ENCODE measurements around the gene IL6R.

The IL6R gene

DNA sequence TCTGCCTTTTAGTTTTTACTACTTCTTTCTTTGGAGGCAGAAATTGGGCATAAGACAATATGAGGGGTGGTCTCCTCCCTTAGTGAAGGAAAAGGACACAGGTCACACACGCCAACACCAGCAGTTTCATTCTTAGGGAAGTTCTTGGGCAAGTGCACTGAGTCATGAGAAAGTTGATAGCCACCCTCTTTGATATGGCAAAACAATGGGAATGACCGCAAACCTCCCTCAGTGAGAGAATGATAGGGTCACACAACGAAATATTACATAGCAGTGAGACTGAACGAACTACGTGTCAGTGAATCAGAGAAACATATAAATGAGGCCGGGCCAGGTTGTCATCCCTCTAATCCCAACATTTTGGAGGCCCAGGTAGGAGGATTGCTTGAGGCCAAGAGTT is 20.0 kb downstream of the IL6R start:
- DNase-seq (ENCODE audit: low read depth, low spot score): no peak

GRCh38 chr1:154427173-154428139 is 22.3 kb downstream of the IL6R start:
- no peak for DNase-seq (ENCODE audit: low read depth, low spot score)

GRCh38 chr1:154429118-154429517 is 24.0 kb downstream of the IL6R start:
- DNase-seq (ENCODE audit: low read depth, low spot score): no peak

- DNase-seq (ENCODE audit: low read depth, low spot score): no peak
These were observed 24.9 kb downstream of the IL6R start for GRCh38 chr1:154429841-154430611.

DNA sequence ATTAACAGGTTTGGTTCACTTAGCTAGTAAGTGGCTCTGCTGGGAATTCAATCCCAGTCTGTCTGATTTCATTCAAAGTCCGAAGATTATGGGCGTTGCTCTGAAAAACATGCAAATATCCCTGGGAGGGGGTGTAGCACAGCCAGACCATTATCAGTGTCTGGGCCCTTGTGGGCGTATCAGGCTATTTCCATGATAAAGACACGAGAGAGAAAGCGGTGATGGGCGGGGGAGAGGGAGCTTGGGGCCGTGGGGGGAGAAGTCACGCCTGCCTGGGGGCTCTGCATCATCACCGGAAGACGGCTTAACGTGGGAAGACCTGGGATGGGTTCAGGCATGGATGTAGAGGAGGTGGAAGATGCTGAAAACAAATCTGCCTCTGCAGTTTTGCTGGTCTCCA is 25.8 kb downstream of the IL6R start:
- peak; percentile 31 for DNase-seq (ENCODE audit: low read depth, low spot score)

GRCh38 chr1:154431586-154432373 is 26.6 kb downstream of the IL6R start:
- peak; percentile 89 for DNase-seq (ENCODE audit: low read depth, low spot score)

DNA sequence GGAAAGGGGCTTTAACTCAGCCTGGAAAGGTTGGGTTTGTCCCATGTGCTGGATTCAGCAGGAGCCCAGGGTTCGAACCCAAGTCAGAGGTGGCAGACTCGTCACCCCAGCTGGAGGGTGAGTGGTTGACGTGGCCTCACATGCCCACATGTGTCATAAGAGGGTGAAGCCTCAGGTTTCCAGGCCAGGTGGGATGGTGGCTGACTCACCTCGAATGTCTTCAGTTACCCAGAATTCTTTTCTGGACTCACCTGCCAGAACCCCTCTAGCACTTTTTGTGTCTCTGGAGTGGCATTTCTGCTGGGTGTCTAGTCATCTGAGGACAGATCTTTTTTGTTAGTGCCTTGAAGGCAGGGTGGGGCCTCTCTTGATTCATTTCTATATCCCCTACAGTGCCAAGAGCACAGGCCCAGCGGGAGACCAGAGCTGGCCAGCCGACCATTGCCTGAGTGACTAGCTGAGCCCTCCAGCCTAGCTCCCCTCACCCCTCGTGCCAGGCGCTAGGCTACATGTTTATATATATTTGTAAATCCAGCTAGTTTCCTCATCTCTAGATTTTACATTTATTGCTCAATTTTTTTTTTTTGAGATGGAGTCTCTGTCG is 28.1 kb downstream of the IL6R start:
- no peak for DNase-seq (ENCODE audit: low read depth, low spot score)

DNA sequence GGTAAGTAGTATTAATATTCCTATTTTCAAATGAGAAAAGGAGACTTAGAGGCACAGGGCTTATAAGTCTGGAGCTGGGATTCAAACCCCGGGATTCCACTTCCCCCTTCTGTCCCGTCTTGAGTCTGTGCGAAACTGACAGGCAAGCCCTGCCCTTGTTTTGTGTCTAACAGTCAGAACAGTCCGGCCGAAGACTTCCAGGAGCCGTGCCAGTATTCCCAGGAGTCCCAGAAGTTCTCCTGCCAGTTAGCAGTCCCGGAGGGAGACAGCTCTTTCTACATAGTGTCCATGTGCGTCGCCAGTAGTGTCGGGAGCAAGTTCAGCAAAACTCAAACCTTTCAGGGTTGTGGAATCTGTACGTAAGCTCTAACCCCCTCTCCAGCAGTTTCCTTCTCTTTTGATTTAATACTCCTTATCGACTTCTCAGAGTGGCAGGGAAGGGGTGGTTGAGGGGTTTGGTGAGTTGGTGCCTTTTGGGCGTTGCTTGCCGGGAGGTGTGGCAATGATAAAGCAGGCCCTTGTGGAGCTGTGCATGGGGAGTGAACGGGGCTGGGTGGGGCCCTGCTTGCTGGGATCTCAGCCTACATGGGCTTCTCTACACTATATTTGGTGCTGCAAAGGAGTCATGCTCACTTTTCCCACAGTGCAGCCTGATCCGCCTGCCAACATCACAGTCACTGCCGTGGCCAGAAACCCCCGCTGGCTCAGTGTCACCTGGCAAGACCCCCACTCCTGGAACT is 29.4 kb downstream of the IL6R start:
- peak; percentile 60 for DNase-seq (ENCODE audit: low read depth, low spot score)

- DNase-seq (ENCODE audit: low read depth, low spot score): no peak
These were observed 30.6 kb downstream of the IL6R start for GRCh38 chr1:154435599-154436200.

GRCh38 chr1:154436433-154436832 is 31.3 kb downstream of the IL6R start:
- no peak for DNase-seq (ENCODE audit: low read depth, low spot score)

DNA sequence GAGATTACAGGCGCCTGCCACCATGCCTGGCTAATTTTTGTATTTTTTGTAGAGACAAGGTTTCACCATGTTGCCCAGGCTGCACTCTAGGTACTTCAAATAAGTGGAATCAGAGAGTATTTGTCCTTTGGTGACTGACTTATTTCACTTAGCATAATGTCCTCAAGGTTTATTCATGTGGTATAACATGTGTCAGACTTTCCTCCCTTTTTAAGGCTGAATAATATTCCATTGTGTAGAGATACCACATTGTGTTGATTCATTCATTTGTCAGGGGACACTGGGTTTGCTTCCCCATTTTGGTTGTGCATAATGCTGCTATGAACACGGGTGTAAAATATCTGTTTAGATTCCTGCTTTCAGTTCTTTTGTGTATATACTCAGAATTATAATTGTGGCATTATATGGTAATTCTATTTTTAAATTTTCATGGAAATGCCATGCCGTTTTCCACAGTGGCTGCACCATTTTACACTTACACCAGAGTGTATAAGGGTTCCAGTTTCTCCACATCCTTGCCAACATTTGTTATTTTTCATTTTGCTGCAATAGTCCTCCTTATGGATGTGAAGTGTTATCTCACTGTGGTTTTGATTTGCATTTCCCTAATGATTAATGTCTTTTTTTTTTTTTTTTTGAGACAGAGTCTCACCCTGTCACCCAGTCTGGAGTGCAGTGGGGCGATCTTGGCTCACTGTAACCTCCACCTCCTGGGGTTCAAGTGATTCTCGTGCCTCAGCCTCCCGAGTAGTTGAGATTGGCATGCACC is 35.1 kb downstream of the IL6R start:
- DNase-seq (ENCODE audit: low read depth, low spot score): no peak

GRCh38 chr1:154441241-154441888 is 36.2 kb downstream of the IL6R start:
- no peak for DNase-seq (ENCODE audit: low read depth, low spot score)

DNA sequence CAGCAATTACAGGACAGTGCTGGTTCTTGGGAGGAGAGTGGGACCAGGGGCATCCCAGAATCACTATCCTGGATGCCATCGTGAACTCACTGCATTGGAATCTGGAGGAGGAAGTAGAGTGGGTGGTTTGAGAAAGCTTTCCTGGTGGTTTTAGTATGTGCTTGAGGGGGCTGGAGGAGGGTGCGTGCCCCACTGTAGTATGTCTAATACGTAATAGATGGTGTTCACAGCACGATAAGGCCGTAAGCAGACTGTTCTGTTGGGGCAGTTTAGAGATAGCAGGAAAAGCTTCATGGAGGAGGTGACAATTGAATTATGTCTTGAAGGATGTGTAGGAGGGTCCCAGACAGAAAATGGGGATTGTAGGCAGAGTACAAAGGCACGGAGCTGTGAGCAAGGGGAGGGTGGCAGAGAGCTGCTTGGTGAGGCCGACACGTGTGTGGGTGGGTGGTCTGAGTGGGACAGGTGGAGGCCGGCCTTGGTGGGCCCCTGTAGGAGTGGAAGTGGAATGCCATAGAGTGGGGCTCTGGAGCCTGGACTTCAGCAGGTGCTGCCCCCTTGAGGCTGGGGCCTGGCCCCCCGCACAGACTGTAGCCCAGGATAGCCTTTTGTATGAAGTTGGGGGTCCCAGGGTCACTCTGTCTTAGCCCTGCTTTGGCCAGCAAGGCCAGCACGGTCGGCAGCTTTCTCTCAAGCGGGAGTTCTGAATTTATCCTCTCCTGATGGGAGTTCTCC is 37.0 kb downstream of the IL6R start:
- DNase-seq (ENCODE audit: low read depth, low spot score): peak; percentile 45

DNA sequence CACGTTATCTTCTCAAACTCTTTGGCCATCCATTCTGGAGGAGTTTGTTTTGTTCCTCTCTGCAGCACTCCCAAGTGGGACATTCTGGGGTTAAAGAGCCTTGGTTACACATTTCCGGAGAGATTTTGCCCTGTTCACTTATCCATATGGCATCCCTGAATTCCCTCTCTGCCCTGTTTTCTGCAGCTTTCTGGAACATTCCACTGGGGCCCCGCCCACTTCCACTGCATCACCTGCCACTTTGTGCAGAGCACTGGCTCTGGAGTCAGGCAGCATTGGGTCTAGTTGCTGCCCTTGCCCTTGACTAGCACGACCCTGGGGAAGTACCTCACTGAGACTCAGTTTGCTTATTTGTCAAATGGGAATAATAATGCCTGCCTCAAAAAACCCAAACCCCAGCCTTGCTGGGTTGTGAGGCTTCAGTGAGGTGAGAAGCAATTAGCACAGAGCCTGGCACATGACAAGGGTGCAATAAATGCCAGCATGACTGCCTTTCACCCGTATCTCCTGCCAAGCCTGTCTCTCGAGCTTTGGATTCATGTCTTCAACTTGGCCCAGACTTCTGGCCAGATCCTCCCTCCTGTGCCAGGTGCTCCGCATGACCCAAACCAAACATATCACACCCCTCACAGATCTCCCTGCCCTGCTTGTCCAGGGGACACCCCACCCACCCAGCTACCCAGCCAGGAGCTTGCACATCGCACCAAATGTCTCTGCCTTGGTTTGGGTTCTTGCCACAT is 38.3 kb downstream of the IL6R start:
- DNase-seq (ENCODE audit: low read depth, low spot score): no peak

DNA sequence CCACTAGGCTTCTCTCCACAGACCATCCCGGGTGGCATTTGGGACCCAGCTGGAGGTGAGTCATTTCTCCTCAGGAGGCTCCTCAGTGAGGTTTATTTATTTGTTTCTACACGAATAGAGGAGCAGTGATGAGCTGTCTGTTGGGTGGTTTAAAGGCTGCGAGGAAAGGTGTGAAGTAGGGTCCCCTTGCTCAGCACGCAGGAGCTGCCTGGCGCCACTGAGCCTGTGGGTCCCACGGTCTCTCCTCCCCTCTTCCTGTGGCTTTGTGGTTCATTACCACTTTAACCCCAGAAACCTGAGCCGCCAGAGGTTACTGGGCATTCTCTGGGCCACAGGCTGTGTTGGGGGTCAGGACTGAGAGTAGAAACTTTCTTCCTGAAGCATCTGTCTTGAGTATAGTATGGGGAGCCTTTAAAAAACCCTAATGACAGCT is 39.9 kb downstream of the IL6R start:
- DNase-seq (ENCODE audit: low read depth, low spot score): peak; percentile 70

DNA sequence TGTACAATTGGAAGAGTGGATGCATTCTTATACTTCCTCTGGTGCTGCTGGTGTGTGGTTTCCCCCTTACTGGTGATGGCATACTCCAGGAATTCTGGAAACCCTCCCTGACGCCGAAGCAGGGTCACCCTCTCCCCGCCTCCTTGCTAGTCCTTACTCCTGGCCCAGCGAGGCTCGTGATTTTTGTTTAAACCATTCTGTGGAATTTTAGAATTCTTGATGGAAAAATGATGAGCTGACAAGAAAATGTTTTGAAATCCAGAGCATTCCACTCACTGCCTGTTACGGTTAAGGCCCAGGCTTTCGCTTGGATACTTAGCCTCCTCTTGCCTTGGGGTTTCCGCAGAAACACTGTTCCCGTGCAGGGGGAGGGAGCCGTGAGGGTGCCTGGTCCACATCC is 41.1 kb downstream of the IL6R start:
- peak; percentile 92 for DNase-seq (ENCODE audit: low read depth, low spot score)

GRCh38 chr1:154446789-154447188 is 41.6 kb downstream of the IL6R start:
- no peak for DNase-seq (ENCODE audit: low read depth, low spot score)

Measured in astrocyte of the hippocampus (primary cell).